Activated CD4-positive, alpha-beta T cell treated with anti-CD3 and anti-CD28 coated beads, Interleukin-2, Interleukin-4, amounts not matched to agents 100 ng/mL and 50 ng/mL, durations not matched to agents 16 hours and 8 hours (primary cell): ENCODE measurements around the gene CATSPERD.

Source experiments
- DNase-seq: peaks from one replicate; pipeline ENCODE4 v3.0.0-alpha.2; 2020; ENCODE audit warnings: low spot score

CATSPERD gene

DNA sequence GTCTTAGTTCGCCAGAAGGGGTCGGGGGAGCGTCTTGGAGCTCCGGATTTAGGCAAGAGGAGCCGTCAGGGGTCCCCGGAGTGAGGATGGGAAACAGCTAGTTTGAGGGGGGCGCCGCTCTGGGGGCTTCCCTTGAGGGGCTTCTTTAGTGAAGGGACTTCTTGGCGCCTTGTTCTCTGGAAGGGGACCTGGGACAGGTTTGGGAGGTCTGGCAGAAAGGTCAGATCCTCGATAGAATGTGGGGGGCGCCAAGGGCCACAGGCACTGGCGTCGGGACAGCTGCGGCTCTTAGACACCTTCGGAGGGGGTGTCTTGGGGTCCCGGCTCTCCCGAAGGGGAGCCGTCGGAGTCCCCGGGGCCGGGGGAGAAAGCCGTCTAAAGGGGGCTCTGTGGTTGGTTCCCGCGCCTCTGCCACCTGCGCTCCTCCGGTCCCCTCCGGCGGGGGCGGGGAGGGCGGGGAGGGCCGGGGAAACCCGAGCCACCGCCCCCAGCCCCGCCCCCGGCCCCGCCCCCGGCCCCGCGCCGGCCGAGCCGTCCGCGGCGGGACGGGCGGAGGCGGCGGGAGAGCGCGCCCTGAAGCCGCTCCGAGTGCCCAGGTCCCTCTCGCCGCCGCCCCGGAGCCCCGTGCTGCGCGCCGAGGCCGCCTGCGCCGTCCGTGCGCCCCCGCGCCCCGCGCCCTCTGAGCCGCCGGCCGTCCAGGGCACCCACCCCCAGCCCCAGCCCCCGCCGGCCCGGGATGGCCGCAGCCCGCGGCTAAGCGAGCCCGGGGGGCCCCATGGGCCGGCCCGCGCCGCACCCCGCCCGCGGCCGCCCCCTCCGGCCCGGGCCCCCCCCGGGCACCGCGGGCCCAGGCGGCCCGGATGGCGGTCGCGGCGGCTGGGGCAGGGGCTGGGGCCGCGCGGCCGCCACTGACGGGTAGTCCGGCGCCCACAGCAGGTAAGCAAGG is 84.4 kb downstream of the CATSPERD start, which contains the start of gene NRTN:
TSS of gene NRTN (plus strand) at position 552 of the 946 bp plus-strand sequence. CDS start 19,099 bp downstream, outside the sequence.
- DNase-seq, result peak; percentile 21

DNA sequence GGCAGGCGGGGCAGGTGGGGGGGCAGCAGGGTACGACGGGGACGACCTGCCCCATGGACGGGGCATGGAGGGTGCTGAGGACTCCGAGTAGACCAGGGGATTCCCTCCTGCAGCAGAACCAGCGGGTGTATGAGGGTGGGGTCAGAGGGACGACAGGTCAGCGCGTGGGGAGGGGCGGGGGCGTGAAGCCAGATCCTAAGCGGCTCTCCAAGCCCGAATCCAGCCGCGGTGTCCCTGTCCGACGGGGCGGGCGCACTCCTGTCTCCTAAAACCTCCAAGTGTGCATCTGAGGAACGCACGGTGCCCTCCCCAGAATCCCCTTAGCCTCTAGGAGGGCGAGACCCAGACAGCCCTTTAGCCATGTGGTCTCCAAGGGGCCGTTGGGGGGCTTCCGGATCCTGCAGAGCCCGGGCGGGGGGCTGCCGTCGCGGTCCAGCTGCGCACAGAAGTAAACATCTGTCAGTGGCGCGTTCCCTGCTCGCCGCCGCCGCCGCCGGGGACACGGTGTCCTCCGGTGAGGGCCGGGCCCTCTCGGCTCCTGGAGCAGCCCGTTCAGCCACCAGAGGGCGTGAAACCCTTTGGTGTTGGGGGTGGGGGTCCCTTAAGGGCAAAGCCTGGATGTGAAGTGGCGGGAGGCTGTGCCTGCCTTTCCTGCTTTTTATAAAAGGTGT is 85.2 kb downstream of the CATSPERD start:
- DNase-seq, result peak; percentile 44

DNA sequence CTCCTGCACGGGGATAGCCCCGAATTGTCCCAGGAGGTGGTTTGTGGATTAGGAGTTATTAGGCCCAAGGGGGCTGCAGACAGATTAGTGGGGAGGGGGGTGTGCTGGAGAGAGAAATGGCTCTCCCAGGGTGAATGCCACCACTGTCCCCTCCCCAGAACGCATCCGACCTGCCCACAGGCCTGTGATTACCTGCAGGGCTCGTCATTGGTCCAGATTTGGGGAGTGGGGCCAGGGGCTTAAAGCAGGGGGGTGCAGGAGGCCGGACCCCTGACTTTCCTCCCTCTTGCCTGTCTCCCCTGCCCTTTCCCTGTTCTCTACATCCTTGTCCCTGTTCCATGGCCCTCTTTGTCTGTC is 85.7 kb downstream of the CATSPERD start:
- DNase-seq, result no peak

DNA sequence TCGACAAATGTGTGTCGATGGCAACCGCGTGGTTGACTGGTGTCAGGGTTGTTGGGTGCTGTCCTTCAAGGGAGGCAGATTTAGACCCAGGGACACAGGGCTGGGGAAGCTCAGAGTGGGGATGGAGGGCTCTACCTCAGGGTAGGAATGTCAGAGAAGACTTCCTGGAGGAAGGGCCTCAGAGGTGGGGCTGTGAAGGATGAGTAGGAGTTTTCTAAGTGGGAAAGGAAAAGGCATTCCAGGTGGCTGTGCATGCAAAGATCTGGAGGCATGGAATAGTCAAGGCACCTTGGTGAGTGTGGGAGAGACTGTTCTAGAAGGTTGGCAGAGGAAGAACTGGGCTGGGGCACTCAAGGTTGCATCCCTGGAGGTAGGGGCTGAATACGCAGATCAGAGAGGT is 86.5 kb downstream of the CATSPERD start:
- no peak for DNase-seq

- no peak for DNase-seq
Measured at GRCh38 chr19:5808120-5808816, 87.8 kb downstream of the CATSPERD start.

DNA sequence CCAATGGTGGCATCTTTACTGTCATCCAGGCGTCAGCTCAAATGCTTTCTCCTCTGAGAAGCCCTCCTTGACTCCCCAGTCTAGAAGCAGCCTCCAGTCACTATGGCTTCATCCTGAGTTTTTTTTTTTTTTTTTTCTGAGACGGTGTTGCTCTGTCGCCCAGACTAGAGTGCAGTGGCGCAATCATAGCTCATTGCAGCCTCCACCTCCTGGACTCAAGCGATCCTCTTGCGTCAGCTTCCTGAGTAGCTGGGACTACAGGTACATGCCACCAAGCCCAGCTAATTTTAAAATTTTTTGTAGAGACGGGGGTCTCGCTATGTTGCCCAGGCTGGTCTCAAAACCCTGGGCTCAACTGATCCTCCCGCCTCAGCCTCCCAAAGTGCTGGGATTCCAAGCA is 88.6 kb downstream of the CATSPERD start:
- no peak for DNase-seq

- DNase-seq, result no peak
Measured at GRCh38 chr19:5809469-5809868, 89.0 kb downstream of the CATSPERD start.

DNA sequence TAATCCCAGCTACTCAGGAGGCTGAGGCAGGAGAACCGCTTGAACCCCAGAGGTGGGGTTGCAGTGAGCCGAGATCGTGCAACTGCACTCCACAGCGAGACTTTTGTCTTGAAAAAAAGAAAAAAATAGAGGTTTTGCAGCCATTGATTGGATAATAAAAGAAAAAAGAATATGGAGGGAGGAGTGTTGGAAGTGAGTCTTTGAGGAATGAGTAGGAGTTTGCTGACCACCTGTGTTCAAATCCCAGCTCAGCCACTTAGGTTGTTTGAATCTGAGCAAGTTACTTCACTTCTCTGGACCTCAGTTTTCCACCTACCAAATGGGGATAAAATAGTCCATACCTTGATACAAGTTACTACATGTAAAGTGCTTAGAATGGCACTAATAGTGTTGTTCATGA is 90.7 kb downstream of the CATSPERD start:
- DNase-seq, result no peak

DNA sequence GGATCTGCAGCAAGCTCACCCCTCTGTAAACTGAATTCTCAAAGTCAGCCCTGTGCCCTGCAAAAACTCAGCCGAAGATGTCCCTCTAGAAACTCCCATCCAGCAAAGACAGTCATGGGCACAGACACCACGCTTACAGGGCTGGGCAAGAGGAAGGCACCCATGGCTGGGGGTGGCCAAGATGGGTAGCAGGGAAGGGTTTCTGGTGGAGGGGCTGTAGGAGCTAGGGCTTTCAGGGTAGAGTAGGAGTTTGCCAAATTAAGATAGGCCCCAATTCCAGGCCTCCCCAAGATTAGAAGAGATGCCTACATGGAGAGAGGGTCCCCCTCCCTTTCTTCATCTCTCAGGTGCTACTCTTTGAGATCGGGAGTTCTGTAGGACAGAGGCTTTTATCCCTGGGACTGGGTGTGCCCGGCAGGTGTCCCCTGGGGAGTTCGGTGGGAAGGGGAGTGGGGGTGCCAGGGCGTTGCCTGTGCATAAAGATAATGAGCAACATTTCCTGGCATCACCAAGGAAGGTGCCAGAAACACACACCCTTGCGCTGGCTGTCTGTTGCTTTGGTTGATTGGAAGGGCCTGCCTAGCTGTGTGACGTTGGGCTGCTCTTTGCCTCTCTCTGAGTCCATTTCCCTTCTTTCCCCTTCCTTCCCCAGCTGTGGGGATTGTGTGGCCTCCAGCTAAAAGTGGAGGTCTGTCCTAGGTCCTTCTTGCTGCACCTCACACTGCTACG is 93.8 kb downstream of the CATSPERD start:
- no peak for DNase-seq

DNA sequence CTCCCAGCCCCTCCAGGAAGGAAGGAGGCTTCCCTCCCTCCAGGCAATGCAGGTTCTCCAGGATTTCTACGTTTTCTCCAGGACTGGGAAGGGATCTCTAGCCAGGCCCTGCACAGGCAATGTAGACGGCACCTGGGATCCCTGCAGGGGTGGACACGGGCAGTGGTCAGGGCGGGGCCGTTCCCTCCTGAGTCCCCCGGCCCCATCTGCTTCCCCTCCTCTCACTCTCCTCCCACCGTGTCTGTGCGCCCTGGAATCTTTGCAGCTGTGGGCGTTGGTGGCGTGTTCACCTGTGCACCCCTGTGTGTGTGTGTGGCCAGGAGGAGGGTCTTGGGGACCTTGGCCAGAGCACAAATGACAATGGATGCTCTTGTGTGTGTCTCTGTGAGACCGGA is 94.4 kb downstream of the CATSPERD start:
- no peak for DNase-seq

DNA sequence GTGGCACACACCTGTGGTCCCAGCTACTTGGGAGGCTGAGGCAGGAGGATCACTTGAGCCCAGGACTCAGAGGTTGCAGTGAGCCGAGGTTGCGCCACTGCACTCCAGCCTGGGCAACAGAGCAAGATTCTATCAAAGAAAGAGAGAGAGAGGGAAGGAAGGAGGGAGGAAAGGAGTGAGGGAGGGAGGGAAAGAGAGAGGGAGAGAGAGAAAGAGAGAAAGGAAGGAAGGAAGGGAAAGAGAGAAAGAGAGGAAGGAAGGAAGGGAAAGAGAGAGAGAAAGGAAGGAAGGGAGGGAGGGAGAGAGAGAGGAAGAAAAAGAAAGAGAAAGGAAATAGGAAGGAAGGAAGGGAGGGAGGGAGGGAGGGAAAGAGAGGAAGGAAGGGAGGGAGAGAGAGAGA is 96.8 kb downstream of the CATSPERD start:
- DNase-seq, result no peak

DNA sequence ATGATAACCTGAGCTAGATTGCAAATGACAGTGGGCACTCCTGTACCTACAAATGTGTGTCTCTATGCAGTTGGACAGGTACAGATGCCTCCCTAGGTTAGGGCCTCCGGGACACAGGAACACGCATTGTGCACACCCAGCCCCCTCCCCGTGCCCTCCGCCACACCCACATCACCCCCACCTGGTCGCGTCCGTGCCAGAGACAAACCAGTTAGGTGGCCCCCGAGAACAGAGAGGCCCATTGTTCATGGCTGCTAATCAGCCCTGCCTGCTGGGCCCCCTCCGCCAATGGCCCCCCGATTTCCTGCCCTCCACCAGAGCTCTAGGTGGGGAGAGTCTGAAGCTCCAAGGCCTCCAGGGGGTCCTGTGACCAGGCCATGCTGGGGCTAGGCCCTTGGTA is 98.2 kb downstream of the CATSPERD start:
- DNase-seq, result no peak

- DNase-seq, result no peak
Measured at GRCh38 chr19:5820785-5821184, 100.3 kb downstream of the CATSPERD start.

DNA sequence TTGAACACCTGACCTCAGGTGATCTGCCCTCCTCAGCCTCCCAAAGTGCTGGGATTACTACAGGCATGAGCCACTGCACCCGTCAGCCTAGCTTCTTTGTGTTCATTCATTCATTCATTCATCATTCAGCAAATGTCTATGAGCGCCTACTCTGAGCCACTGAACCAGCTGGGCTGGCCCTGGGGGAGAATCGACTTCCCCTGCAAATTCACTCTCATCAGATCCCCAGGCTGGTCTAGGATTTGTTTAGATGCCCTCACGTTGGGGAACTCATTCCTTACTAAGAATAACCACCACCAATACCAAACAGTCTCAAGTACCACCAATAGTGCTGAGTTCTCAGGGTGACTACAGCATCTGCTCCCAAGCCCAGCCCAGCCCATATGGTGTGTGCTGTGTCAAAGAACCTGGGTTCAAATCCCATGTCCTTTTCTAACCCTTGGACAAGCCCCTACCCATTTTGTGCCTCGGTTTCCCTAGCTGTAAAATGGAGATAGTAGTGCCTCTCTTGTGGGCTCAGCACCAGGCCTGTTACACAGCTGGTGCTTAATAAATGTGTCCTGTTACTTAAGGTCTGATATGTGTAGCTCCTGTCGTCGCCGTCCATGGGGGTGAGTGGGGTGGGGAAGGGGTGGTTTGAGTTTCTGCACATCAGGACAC is 101.2 kb downstream of the CATSPERD start:
- DNase-seq, result no peak

DNA sequence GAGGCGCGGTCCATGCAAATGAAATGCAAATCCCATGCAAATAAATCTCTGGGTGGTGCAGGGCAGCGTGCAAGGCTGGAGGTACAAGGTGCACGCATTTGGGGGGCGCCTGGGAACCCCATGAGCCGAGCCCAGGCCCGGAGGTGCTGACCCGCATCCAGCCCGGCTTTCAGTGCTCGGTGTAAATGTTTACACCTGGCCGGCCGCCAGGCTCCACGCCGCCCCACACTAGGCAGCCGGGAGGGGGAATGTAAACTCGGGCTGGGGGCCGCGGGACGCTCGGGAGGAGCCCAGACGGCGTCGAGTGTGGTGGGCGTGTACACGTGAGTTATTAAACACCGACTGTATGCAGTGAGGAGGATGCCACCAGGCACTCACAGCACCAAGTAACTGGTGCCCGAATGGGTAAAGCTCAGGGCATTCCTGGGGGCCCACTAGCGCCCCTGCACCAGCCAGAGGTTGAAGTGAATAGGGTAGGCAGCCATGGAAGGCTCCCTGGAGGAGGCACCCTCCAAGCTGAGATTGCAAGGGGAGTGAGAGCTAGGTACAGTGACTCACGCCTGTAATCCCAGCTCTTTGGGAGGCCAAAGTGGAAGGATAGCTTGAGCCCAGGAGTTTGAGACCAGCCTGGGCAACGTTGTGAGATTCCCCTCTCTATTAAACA is 101.9 kb downstream of the CATSPERD start:
- DNase-seq, result no peak

DNA sequence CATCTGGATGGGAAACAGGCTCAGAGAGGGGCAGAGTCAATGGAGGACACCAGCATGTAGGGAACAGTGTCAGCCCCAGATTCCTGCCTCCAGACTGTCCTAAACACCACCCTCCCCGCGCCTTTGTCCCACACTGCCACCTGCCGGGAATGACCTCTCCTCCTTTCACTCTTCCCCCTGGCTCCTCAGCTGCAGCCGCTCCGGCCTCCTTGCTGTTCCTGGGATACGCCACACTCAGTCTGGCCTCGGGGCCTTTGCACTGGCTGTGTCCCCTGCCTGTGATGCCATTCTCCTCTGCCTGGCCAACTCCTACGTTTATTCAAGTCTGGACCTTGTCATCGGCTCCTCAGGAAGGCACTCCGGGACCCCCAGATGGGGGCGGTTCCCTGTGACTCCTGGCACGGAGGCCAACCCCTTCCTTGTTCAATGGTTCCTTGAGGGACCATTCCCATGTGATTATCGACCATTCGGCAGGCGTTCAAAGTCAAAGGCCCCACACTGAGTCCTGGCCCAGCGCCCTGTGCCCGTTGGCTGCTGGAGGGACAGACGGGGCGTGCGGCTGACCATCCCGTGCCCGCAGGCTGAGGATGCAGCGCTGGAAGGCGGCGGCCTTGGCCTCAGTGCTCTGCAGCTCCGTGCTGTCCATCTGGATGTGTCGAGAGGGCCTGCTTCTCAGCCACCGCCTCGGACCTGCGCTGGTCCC is 103.3 kb downstream of the CATSPERD start:
- DNase-seq, result no peak

- DNase-seq, result no peak
Measured at GRCh38 chr19:5824751-5825150, 104.3 kb downstream of the CATSPERD start.

DNA sequence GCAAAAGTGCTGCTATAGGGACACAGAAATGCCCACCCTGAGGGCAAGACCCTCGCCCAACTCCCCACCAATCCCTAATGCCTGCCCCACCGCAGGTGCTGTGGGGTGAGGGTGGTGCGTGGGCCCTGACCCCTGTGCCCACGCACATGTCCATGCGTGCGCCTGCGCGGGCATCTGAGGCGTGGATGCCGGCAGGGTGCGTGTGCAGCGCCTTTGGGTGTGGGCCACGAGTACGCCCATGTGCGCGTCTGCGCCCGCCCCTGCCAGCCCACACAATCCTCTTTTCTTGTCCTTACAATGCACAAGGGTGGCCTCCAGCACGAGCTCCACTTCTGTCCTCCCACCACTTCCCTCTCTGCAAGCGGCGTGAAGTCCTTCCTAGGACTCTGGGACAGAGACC is 104.7 kb downstream of the CATSPERD start:
- no peak for DNase-seq

GRCh38 chr19:5826531-5827341 is 106.3 kb downstream of the CATSPERD start:
- DNase-seq, result no peak
